PC-3 (cell line): ENCODE results near the gene GSTM2.

Source experiments
- EZH2 ChIP-seq: fragments of 300-600 bp; sonication (generic); IDR thresholded peaks from one replicate; pipeline ENCODE4 v1.6.1; 2017; ENCODE audit warnings: antibody characterized with exemption, mild to moderate bottlenecking, low read length; ENCODE audit not compliant: unreplicated experiment
- EZH2phosphoT487 ChIP-seq: fragments of 300-600 bp; sonication (generic); IDR thresholded peaks from 2 replicates; pipeline ENCODE4 v1.6.1; 2018; ENCODE audit warnings: mild to moderate bottlenecking, antibody characterized with exemption, low read length, borderline replicate concordance
- TF ChIP-seq, protein P1 (sequence below): fragments of 300-600 bp; sonication (generic); conservative IDR thresholded peaks from 2 replicates; pipeline ENCODE4 v1.5.1; 2017; ENCODE audit warnings: antibody characterized with exemption, low read depth, mild to moderate bottlenecking, low read length

DNA sequence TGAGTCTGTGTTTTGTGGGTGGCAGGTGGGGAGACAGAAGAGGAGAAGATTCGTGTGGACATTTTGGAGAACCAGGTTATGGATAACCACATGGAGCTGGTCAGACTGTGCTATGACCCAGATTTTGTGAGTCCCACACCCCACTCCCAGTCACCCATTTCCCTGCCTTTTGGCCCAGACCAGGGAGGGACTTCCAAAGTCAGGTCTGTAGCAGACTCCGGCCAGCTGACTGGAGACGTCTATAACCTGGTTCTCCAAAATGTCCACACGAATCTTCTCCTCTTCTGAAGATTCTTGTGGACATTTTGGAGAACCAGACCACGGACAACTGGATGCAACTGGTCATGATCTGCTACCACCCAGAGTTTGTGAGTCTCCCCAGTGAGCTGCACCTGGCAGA, 45.8 kb downstream of the GSTM2 start:
- TF ChIP-seq, protein P1, sequence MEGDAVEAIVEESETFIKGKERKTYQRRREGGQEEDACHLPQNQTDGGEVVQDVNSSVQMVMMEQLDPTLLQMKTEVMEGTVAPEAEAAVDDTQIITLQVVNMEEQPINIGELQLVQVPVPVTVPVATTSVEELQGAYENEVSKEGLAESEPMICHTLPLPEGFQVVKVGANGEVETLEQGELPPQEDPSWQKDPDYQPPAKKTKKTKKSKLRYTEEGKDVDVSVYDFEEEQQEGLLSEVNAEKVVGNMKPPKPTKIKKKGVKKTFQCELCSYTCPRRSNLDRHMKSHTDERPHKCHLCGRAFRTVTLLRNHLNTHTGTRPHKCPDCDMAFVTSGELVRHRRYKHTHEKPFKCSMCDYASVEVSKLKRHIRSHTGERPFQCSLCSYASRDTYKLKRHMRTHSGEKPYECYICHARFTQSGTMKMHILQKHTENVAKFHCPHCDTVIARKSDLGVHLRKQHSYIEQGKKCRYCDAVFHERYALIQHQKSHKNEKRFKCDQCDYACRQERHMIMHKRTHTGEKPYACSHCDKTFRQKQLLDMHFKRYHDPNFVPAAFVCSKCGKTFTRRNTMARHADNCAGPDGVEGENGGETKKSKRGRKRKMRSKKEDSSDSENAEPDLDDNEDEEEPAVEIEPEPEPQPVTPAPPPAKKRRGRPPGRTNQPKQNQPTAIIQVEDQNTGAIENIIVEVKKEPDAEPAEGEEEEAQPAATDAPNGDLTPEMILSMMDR, result no peak
- TF ChIP-seq EZH2, result no peak
- TF ChIP-seq EZH2phosphoT487, result no peak
